NB4 (cell line): Measurements from ENCODE around the gene RAN.

Experiments used
- DNase-seq: peaks from one replicate; pipeline ENCODE4 v3.0.0; 2010; ENCODE audit warnings: low read depth
- H3K4me3 ChIP-seq: one replicate; pipeline ENCODE4 v1.5.1; 2011; ENCODE audit warnings: mild to moderate bottlenecking, low read depth, low read length, moderate library complexity
- CTCF ChIP-seq: IDR thresholded peaks from one replicate; pipeline ENCODE4 v1.5.1; 2012; ENCODE audit warnings: low read depth, low read length
- MYC ChIP-seq: IDR thresholded peaks from 2 replicates; pipeline ENCODE4 v1.6.1; 2011; ENCODE audit warnings: low read depth, low read length
- POLR2A ChIP-seq: IDR thresholded peaks from 2 replicates; pipeline ENCODE4 v1.6.1; 2011; ENCODE audit warnings: mild to moderate bottlenecking; ENCODE audit not compliant: insufficient read length; ENCODE audit errors: extremely low read depth
- TF ChIP-seq, protein P1 (sequence below): IDR thresholded peaks from 2 replicates; pipeline ENCODE4 v1.6.1; 2011; ENCODE audit warnings: low read depth, low read length

The RAN gene

GRCh38 chr12:130920119-130920703, 48.3 kb downstream of the RAN start:
- no peak for DNase-seq
- TF ChIP-seq MYC (no peak), POLR2A (no peak), CTCF (no peak)
- TF ChIP-seq, protein P1, sequence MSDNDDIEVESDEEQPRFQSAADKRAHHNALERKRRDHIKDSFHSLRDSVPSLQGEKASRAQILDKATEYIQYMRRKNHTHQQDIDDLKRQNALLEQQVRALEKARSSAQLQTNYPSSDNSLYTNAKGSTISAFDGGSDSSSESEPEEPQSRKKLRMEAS = no peak
- no peak overlapping the region for H3K4me3 ChIP-seq

DNA sequence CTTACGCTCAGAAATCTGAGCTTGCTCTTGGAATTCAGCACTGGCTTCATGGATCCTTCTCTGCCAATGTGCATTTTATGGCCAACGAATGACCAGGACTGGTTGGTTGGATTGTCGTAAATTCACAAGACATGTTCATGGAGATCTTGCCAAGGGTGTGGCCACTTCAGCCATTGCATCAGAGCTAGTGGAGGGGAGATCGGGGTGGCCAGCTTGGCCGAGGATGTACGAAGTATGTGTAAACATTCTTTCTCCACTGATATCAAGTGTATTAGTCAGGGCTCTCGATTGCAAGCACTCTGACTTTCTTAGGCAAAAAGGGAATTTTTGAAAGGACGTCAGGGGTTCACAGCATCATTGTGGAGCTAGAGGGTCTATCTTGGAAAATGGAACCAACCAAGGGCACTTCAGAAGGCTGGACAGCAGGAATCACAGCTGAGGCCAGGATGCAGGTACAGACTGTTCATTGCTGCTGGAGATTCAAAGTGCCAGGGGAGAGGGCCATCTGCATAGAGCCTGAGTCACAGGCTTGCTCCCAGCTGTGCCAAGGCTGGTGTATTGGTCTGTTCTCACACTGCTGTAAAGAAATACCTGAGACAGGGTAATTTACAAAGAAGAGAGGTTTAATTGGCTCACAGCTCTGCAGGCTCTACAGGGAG, 49.0 kb downstream of the RAN start:
- no peak overlapping the region for H3K4me3 ChIP-seq
- TF ChIP-seq POLR2A = no peak
- no peak for DNase-seq

- DNase-seq = no peak
- H3K4me3 ChIP-seq = no peak overlapping the region
- TF ChIP-seq POLR2A = no peak
- TF ChIP-seq CTCF = no peak
- TF ChIP-seq MYC = no peak
- TF ChIP-seq, protein P1 = no peak
Measured at GRCh38 chr12:130922511-130922953, 50.7 kb downstream of the RAN start.

DNA sequence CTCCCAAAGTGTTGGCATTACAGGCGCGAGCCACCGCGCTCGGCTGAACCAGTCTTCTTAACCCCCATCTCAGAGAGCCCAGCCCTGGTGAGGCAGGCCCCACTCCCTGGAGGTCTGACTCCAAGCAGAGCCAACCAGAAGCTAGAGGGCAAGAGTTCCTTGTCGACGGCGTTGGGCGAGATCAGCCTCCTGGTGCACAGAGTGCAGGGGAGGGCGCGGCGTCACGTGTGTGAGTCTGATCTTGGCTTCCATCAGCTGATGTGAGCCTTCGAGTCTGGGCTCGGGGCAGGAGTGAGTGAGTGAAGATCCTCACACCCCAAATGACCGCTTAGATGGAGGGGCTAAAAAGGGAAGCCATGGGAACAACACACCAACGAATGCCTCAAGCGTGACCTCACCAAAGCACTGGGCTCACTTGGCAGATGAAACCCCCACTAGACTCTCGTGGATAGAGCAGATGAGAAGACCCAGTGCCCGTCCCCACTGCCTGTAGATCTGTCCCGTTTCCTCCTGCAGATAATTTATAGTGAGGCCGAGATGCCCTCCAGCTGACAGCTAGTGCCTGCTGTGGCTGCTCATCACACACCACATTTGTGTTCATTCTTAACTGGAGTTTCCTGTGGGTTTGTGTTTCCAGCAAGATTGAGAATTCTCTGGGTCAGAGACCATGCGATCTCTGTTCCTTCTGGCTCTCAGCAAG, 53.2 kb downstream of the RAN start:
- H3K4me3 ChIP-seq = no peak overlapping the region
- DNase-seq = no peak
- TF ChIP-seq POLR2A (no peak), MYC (no peak)
- TF ChIP-seq, protein P1 = no peak

- DNase-seq = no peak
- no peak for TF ChIP-seq POLR2A
- TF ChIP-seq, protein P1 = no peak
- TF ChIP-seq MYC = no peak
- no peak for TF ChIP-seq CTCF
- no peak overlapping the region for H3K4me3 ChIP-seq
Measured at GRCh38 chr12:130925666-130926015, 53.8 kb downstream of the RAN start.
